Glomerular visceral epithelial cell (primary cell): Measurements from ENCODE around the gene PLSCR5.

Source experiments
- DNase-seq: peaks from one replicate; pipeline ENCODE4 v3.0.0-alpha.2; 2016; ENCODE audit errors: extremely low spot score

PLSCR5 gene

DNA sequence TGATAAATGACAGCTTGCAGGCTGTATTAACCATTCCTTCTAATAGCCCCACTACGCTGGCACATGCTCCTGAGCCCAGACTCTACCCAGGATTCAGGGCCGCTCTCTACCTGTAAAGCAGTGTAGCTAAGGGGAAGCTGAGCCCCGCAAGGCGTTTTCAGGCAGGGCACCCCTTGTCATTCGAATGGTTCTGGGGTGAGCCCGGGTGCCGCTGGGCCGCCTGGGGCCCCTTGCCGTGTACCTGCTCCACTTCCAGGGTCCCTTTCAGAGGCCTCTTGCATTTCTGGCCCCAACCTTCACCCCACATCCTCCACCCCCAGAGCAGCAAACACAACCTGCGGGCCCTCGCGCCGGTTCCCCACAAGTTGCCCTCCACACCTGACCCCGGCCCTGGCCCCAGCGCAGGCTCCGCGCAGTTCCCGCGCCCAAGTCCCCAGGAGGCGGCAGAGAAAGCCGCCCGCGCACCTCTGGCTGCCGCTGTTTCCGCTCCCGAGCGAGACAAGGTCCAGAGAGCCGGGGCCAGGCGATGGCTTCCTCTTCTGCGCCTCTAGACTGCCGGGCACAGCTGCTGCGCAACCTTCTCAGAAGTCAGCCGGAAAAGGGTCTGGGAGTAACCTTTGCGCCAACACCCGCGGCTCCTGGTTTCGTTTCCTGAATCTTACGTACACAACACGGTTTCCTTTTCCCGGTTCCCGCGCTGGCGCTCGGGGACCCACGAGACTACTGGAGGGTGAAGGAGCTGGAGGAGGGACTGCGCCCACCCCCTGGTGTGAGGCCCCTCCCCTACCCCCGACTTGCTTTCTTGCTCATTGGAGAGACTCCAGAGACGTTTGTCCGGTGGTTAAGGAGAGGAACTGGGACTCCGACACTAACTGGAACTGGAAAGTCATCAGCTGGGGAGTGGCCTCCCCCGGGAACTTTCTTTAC lies 60.9 kb downstream of the PLSCR5 start, which contains the start of gene PLSCR1:
Gene PLSCR1 (minus strand): TSS at position 606 of the 927 bp plus-strand sequence. CDS start 8,055 bp downstream, outside the sequence.
- DNase-seq = peak; percentile 97

DNA sequence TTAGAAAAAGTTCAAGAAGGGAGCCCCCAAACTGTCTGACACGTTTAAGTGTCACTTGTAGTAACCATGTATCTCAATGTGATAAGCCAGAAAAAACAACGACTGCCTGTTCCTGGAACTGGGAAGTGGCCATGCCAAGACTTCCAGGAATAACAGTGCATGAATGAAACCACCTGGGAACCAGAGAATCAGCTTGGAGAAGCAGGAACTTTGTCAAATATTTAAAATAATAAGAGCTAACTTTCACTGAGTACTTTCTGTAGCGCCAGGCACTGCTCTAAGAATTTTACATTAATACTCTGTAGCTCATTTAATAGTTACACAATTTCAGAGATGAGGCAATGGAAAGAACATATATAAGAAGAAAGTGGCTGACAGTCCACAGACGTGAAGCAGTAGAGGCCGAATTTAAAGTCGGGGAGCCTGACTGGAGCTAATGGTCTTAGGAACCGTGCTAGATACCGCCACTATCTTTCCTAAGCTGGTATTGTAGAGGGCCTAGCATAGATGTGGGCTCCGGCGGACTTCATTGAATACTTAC lies 61.6 kb downstream of the PLSCR5 start:
- no peak for DNase-seq

DNA sequence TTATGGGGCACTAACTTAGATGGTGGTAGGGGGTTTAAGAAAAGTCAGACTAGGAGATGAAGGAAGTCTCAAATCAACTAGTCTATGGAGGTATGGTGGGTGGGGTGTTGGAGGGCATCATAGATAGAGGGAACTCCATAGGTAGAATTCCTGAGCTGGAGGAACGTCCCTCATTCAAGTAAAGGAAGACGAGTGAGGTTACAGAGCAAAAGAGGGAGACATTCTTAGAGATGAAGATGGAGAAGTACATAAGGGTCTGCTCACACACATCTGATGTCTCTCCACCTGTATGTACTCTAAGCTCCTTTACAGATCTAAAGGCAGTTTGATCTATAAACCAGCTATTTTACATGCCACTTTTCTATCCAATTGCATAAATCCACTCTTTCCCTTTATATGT lies 62.2 kb downstream of the PLSCR5 start:
- DNase-seq = no peak

DNA sequence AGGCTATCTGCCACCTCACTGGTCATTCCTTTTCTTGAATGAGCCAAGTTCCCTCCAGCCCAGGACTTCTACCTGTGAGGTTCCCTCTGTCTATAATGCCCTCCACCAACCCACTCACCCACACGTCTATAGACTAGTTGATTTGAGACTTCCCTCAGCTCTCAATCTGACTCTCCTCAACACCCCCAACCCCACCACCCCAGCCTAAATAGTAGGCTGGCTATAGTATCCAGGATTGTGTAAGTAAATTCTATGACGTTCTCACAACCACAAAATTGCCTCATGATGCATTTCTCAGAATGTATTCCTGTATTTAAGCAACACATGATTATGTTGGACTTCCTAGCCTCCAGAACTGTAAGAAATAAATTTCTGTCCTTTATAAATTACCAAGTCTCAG lies 63.0 kb downstream of the PLSCR5 start:
- DNase-seq = no peak

DNA sequence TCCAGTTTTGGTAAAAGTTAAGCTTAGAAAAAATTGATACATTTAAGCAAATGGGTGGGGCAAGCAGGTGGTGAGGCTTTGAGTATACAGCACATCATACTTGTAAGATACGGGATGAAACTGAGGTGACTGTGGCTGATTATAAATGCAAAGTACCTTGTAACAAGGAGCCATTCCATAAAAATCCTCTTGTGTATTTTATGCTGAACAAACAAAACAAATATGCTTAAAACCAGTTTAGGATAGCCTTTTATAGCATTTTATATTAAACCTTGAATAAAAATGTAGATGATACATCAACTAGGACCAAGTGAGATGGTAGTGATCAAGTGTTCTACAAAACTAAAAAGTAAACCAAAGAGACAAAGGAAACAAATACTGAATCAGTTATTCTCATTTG lies 64.2 kb downstream of the PLSCR5 start:
- no peak for DNase-seq

DNA sequence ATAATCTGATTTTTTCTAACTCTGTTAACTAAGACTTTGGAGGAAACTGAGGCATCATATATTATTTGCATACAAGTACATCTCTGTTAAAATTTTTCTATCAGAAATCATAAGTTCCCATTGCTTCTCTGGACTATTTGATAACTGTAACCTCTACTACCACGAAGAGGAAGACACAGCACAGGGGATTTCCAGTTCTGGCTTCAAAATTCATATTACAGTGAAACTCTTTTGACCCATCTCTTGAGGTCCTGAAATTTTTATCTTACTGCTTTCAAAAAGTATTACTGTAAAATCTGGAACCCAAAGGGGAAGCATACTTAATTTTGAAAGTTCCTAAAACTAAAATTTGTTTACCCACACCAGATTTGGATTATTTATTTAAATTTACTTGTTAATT lies 64.9 kb downstream of the PLSCR5 start:
- DNase-seq = no peak

DNA sequence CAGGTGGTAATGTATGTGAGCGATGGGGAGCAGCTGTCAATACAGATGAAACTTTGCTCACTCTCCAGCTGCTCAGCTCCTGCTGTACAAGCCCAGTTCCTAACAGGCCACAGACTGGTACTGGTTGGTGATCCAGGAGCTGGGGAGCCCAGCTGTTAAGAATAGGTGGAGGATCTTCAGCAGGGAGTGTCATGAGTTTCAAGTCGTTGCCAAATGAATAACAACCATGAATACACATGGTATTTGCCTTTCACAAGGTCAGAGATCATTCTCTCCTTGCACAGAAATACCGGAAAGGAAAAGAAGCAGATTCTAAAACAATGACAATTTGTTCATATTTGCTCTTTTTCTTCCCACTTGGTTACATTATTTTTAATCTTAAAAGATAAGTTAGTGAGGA lies 65.8 kb downstream of the PLSCR5 start:
- DNase-seq = no peak

DNA sequence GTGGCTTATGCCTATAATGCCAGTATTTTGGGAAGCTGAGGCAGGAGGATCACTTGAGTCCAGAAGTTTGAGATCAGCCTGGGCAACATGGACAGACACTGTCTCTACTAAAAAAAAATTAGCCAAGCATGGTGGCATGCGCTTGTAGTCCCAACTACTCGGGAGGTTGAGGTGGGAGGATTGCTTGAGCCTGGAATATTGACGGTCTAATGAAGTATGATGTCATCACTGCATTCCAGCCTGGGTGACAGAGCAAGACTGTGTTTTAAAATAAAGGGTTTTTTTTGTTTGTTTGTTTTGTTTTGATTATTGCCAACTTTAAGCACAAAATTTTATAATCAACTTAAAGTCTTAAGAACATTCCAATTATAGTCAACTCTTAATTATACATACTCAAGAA lies 67.5 kb downstream of the PLSCR5 start:
- DNase-seq = no peak

DNA sequence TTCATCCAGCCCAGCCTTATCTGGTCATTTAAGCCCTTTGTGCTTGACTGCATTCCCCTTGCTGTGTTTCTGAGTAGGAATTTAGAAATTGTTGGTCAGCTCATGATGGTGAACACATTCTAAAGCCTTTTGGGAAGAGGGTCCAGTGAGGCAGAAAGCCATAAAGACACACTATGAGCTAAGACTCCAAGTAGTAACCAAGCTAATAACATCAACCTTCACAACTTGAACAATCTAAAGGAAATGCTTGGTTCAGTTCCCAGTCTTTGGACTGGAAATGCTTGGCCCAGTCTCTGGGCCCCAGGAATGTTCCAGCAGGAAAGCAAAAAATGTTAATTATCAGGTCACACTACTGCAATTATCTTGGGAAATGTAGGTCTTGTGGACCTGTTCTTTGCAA lies 68.5 kb downstream of the PLSCR5 start:
- peak; percentile 51 for DNase-seq
